ENCODE results near the gene LY6G6F. TPM values are rescaled to one million over a fixed set of nuclear protein-coding genes. Genes with fewer than 3 reads are reported as not detected.
A peak's percentile ranks its signal among the peaks of the same experiment; 100 is the strongest.

The LY6G6F gene
- total RNA-seq, 3 donors from 2014 or later, result not detected

DNA sequence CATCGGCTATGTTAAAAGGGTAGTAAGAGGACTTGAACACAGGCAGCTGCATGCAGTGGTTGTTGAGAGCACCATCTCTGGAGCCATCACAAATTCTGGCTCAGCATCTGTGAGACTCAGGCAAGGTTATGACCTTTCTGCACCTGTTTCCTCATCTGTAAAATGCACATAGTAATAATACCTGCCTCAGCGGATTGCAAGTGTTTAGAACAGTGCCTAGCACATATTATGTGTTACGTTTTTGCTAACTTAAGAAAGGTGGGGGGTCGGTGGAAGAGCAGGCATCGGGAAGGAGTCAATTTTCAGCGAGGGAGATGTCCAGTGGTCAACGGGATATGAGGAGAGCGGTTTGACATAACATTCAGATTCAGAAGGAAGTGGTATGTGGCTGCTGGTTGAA lies 28.7 kb upstream of the LY6G6F start:
- no peaks in the 10 kb centered on the region for H3K36me3 ChIP-seq
- DNase-seq (ENCODE audit: low spot score in 2 of 2), result no peak
- no peaks in the 10 kb centered on the region for H3K27me3 ChIP-seq
- H3K4me3 ChIP-seq, result no peak overlapping the region
- TF ChIP-seq POLR2A (IDR thresholded peaks at IDR 0.05) (no peak), POLR2AphosphoS5 (IDR thresholded peaks at IDR 0.05) (no peak)
- no peaks in the 10 kb centered on the region for H3K9me3 ChIP-seq
- H3K27ac ChIP-seq, result no peak overlapping the region
- intact Hi-C loops (cut with DNase I; ENCODE audit: low total_unique reads), result no loop called here
- H3K4me1 ChIP-seq, result no peaks in the 10 kb centered on the region

GRCh38 chr6:31680226-31681134 lies 26.2 kb upstream of the LY6G6F start, which contains the start of gene LY6G5C:
LY6G5C (minus strand) TSS chr6:31681067; CDS start chr6:31680373, 694 bp downstream.
- peak; percentile 83 to 87 for DNase-seq (ENCODE audit: low spot score in 2 of 2)
- H3K27ac ChIP-seq, result peak within 1 kb of the TSS; percentile 73 to 79
- intact Hi-C loops (cut with DNase I; ENCODE audit: low total_unique reads), result loop anchor here (5.0 kb wide), 1 partner anchor 157 kb away; no protein-coding TSS in a partner anchor
- TF ChIP-seq POLR2A (IDR thresholded peaks at IDR 0.05) (no peak), CTCF (IDR thresholded peaks at IDR 0.05) (peak; percentile 47 to 81 (median 76)), POLR2AphosphoS5 (IDR thresholded peaks at IDR 0.05) (peak; percentile 46 to 66 (median 66))
- no peaks in the 10 kb centered on the region for H3K9me3 ChIP-seq
- H3K27me3 ChIP-seq, result no peaks in the 10 kb centered on the region
- peak within 1 kb of the TSS; percentile 45 to 75 (median 58) for H3K4me3 ChIP-seq
- H3K36me3 ChIP-seq, result no peaks in the 10 kb centered on the region
- no peaks in the 10 kb centered on the region for H3K4me1 ChIP-seq

GRCh38 chr6:31681135-31681671 lies 25.5 kb upstream of the LY6G6F start:
- DNase-seq (ENCODE audit: low spot score in 2 of 2), result no peak
- Histone ChIP-seq H3K9me3 (no peaks in the 10 kb centered on the region), H3K4me3 (peak overlapping the region; percentile 45 to 75 (median 58)), H3K27me3 (no peaks in the 10 kb centered on the region), H3K4me1 (no peaks in the 10 kb centered on the region), H3K36me3 (no peaks in the 10 kb centered on the region), H3K27ac (peak overlapping the region; percentile 73 to 79)
- intact Hi-C loops (cut with DNase I; ENCODE audit: low total_unique reads), result loop anchor here (5.0 kb wide), 1 partner anchor 156 kb away; no protein-coding TSS in a partner anchor
- TF ChIP-seq POLR2AphosphoS5 (IDR thresholded peaks at IDR 0.05), result no peak
- no peak for TF ChIP-seq CTCF (IDR thresholded peaks at IDR 0.05)
- TF ChIP-seq POLR2A (IDR thresholded peaks at IDR 0.05), result no peak

DNA sequence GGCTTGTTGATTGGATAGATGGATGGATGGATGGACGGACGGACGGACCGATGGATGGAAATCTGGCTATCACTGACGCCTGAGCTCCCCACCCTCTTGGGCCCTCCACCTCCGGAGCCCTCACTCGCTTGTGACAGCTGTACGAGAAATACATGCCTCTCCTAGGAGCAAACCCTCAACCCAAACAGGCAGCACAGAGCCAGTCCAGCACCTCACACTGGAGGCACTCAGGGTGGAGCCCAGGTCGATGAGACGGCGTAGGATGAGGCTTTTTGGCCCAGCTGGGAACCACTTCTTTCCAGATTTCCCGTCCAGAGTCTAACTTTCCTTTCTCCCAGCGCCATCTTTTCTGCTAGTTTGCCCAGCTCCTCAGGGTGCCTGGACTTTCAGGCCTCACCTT lies 23.1 kb upstream of the LY6G6F start:
- intact Hi-C loops (cut with DNase I; ENCODE audit: low total_unique reads), result loop anchor here (5.0 kb wide), 1 partner anchor 154 kb away; no protein-coding TSS in a partner anchor
- H3K9me3 ChIP-seq, result no peaks in the 10 kb centered on the region
- H3K27ac ChIP-seq, result no peak overlapping the region
- no peaks in the 10 kb centered on the region for H3K27me3 ChIP-seq
- DNase-seq (ENCODE audit: low spot score in 2 of 2), result no peak
- no peak overlapping the region for H3K4me3 ChIP-seq
- H3K4me1 ChIP-seq, result no peaks in the 10 kb centered on the region
- H3K36me3 ChIP-seq, result peaks cover 8% of the 10 kb centered on the region
- TF ChIP-seq POLR2AphosphoS5 (IDR thresholded peaks at IDR 0.05) (no peak), CTCF (IDR thresholded peaks at IDR 0.05) (no peak), POLR2A (IDR thresholded peaks at IDR 0.05) (no peak)

GRCh38 chr6:31686483-31686882 lies 20.2 kb upstream of the LY6G6F start:
- TF ChIP-seq POLR2AphosphoS5 (IDR thresholded peaks at IDR 0.05) (no peak), CTCF (IDR thresholded peaks at IDR 0.05) (no peak), POLR2A (IDR thresholded peaks at IDR 0.05) (no peak)
- Histone ChIP-seq H3K9me3 (no peaks in the 10 kb centered on the region), H3K36me3 (peaks cover 8% of the 10 kb centered on the region), H3K4me3 (no peak overlapping the region), H3K4me1 (no peaks in the 10 kb centered on the region), H3K27me3 (no peaks in the 10 kb centered on the region), H3K27ac (no peak overlapping the region)
- no peak for DNase-seq (ENCODE audit: low spot score in 2 of 2)
- intact Hi-C loops (cut with DNase I; ENCODE audit: low total_unique reads), result no loop called here

Data from breast epithelium (tissue), 4 donors.